Karpas-422 (cell line): ENCODE data around the gene TLN1. TPM values are rescaled to one million over a fixed set of nuclear protein-coding genes. Genes with fewer than 3 reads are reported as not detected.

Experiments used
- DNase-seq: peaks from one replicate; pipeline ENCODE4 v3.0.0-alpha.2; 2015
- H2AFZ ChIP-seq: fragments of 200-600 bp; sonication (generic); 2 replicates; pipeline ENCODE4 v1.6.1; 2014; ENCODE audit warnings: antibody characterized with exemption, low read length, mixed read lengths
- H3K27ac ChIP-seq: fragments of 200-600 bp; sonication (generic); 2 replicates; pipeline ENCODE4 v1.5.1; 2014; ENCODE audit warnings: mild to moderate bottlenecking, low read length, moderate library complexity
- H3K27me3 ChIP-seq: fragments of 200-600 bp; sonication (generic); 2 replicates; pipeline ENCODE4 v1.6.1; 2014; ENCODE audit warnings: low read length, mixed read lengths
- H3K36me3 ChIP-seq: fragments of 200-600 bp; sonication (generic); 2 replicates; pipeline ENCODE4 v1.6.1; 2014; ENCODE audit warnings: low read length, mixed read lengths; ENCODE audit not compliant: insufficient read depth
- H3K4me1 ChIP-seq: fragments of 200-600 bp; sonication (generic); 2 replicates; pipeline ENCODE4 v1.6.1; 2014; ENCODE audit warnings: mild to moderate bottlenecking, low read length, mixed read lengths
- H3K4me2 ChIP-seq: fragments of 200-600 bp; sonication (generic); 2 replicates; pipeline ENCODE4 v1.6.1; 2014; ENCODE audit warnings: low read length, low read depth, mild to moderate bottlenecking; ENCODE audit not compliant: poor library complexity, severe bottlenecking
- H3K4me3 ChIP-seq: fragments of 200-600 bp; sonication (generic); 2 replicates; pipeline ENCODE4 v1.5.1; 2014; ENCODE audit warnings: mild to moderate bottlenecking, antibody characterized with exemption, low read length, mixed read lengths
- H3K79me2 ChIP-seq: fragments of 200-600 bp; sonication (generic); 2 replicates; pipeline ENCODE4 v1.6.1; 2014; ENCODE audit warnings: mild to moderate bottlenecking, low read length, mixed read lengths
- H3K9ac ChIP-seq: fragments of 200-600 bp; sonication (generic); 2 replicates; pipeline ENCODE4 v1.6.0; 2014; ENCODE audit warnings: low read length
- H3K9me2 ChIP-seq: fragments of 200-600 bp; sonication (generic), shearing (Covaris generic); replicated peaks from 2 replicates; pipeline ENCODE4 v1.6.0; 2014; ENCODE audit warnings: mild to moderate bottlenecking, low read length, moderate library complexity; ENCODE audit not compliant: insufficient read depth
- H3K9me3 ChIP-seq: fragments of 300-700, 200-600 bp; sonication (generic); 2 replicates; pipeline ENCODE4 v1.6.1; 2014; ENCODE audit warnings: low read length, mixed read lengths
- H4K20me1 ChIP-seq: fragments of 200-600 bp; sonication (generic); 2 replicates; pipeline ENCODE4 v1.6.1; 2014; ENCODE audit warnings: mild to moderate bottlenecking, antibody characterized with exemption, low read length, low read depth; ENCODE audit not compliant: insufficient read depth
- total RNA-seq: library from RNA; depleted of rRNA; stranded (reverse); fragments of >200 nt; shearing (Covaris generic); gene quantifications from 2 replicates; pipeline ENCODE4 v1.2.3, GENCODE V29; 2014; ENCODE audit warnings: low replicate concordance

TLN1 gene
- total RNA-seq, 1 experiment from 2014 or later, result 54.2 TPM

GRCh38 chr9:35758475-35759050, 26.6 kb upstream of the TLN1 start:
- Histone ChIP-seq H3K79me2 (peaks cover 76% of the 10 kb centered on the region), H3K4me1 (peaks cover 28% of the 10 kb centered on the region), H3K9ac (peak overlapping the region; percentile 92), H3K9me3 (no peaks in the 10 kb centered on the region), H4K20me1 (no peaks in the 10 kb centered on the region), H3K9me2 (no peaks in the 10 kb centered on the region), H3K4me2 (peak overlapping the region; percentile 78), H2AFZ (no peak overlapping the region), H3K27me3 (no peaks in the 10 kb centered on the region), H3K36me3 (peaks cover 7% of the 10 kb centered on the region; the same call in 1 of the 2 replicates), H3K4me3 (peak overlapping the region; percentile 87), H3K27ac (peak overlapping the region; percentile 92)
- no peak for DNase-seq

- H3K79me2 ChIP-seq, result peaks cover 70% of the 10 kb centered on the region
- H3K36me3 ChIP-seq, result peaks cover 7% of the 10 kb centered on the region; the same call in 1 of the 2 replicates
- no peaks in the 10 kb centered on the region for H3K9me3 ChIP-seq
- H3K4me1 ChIP-seq, result peaks cover 28% of the 10 kb centered on the region
- no peak for DNase-seq
- H3K4me3 ChIP-seq, result peak overlapping the region; percentile 87
- no peaks in the 10 kb centered on the region for H3K27me3 ChIP-seq
- no peak overlapping the region for H2AFZ ChIP-seq
- H3K27ac ChIP-seq, result peak overlapping the region; percentile 92
- peak overlapping the region; percentile 92 for H3K9ac ChIP-seq
- H4K20me1 ChIP-seq, result no peaks in the 10 kb centered on the region
- H3K9me2 ChIP-seq, result no peaks in the 10 kb centered on the region
- peak overlapping the region; percentile 78 for H3K4me2 ChIP-seq
Measured at GRCh38 chr9:35757892-35758275, 25.9 kb upstream of the TLN1 start.

- Histone ChIP-seq H3K4me1 (peaks cover 28% of the 10 kb centered on the region), H3K79me2 (peaks cover 64% of the 10 kb centered on the region), H3K27ac (peak overlapping the region; percentile 92), H3K27me3 (no peaks in the 10 kb centered on the region), H3K9me3 (no peaks in the 10 kb centered on the region), H2AFZ (0 out of 2 replicates have a peak overlapping the region, but pooled peaks have one; percentile 32), H3K4me2 (peak overlapping the region; percentile 78), H3K9me2 (no peaks in the 10 kb centered on the region), H3K36me3 (peaks cover 7% of the 10 kb centered on the region; the same call in 1 of the 2 replicates), H3K4me3 (peak overlapping the region; percentile 87), H3K9ac (peak overlapping the region; percentile 92), H4K20me1 (no peaks in the 10 kb centered on the region)
- DNase-seq, result peak; percentile 80
Measured at GRCh38 chr9:35757226-35757891, 25.4 kb upstream of the TLN1 start.

GRCh38 chr9:35756275-35757225, 24.6 kb upstream of the TLN1 start:
- Histone ChIP-seq H3K36me3 (peaks cover 7% of the 10 kb centered on the region; the same call in 1 of the 2 replicates), H3K79me2 (peaks cover 56% of the 10 kb centered on the region), H3K4me1 (peaks cover 28% of the 10 kb centered on the region), H4K20me1 (no peaks in the 10 kb centered on the region), H3K4me2 (peak overlapping the region; percentile 78), H3K9ac (peak overlapping the region; percentile 92), H3K27me3 (no peaks in the 10 kb centered on the region), H2AFZ (peak overlapping the region; percentile 32; the same call in 1 of the 2 replicates), H3K9me2 (no peaks in the 10 kb centered on the region), H3K4me3 (peak overlapping the region; percentile 87), H3K9me3 (no peaks in the 10 kb centered on the region), H3K27ac (peak overlapping the region; percentile 92)
- peak; percentile 94 for DNase-seq

GRCh38 chr9:35755071-35755470, 23.1 kb upstream of the TLN1 start:
- peaks cover 34% of the 10 kb centered on the region for H3K4me1 ChIP-seq
- no peak overlapping the region for H3K4me3 ChIP-seq
- no peak overlapping the region for H2AFZ ChIP-seq
- H3K27me3 ChIP-seq, result no peaks in the 10 kb centered on the region
- no peak overlapping the region for H3K4me2 ChIP-seq
- no peaks in the 10 kb centered on the region for H3K36me3 ChIP-seq
- no peak for DNase-seq
- H3K79me2 ChIP-seq, result peaks cover 49% of the 10 kb centered on the region
- no peak overlapping the region for H3K9ac ChIP-seq
- no peaks in the 10 kb centered on the region for H4K20me1 ChIP-seq
- H3K27ac ChIP-seq, result no peak overlapping the region
- H3K9me3 ChIP-seq, result no peaks in the 10 kb centered on the region
- no peaks in the 10 kb centered on the region for H3K9me2 ChIP-seq

- no peaks in the 10 kb centered on the region for H3K27me3 ChIP-seq
- no peak within 1 kb of the TSS for H3K4me2 ChIP-seq
- peaks cover 39% of the 10 kb centered on the region for H3K4me1 ChIP-seq
- H3K79me2 ChIP-seq, result peaks cover 49% of the 10 kb centered on the region
- no peak within 1 kb of the TSS for H3K9ac ChIP-seq
- no peak for DNase-seq
- no peaks in the 10 kb centered on the region for H3K9me3 ChIP-seq
- H4K20me1 ChIP-seq, result no peaks in the 10 kb centered on the region
- H3K4me3 ChIP-seq, result no peak within 1 kb of the TSS
- H3K27ac ChIP-seq, result no peak within 1 kb of the TSS
- H2AFZ ChIP-seq, result no peak within 1 kb of the TSS
- no peaks in the 10 kb centered on the region for H3K9me2 ChIP-seq
- H3K36me3 ChIP-seq, result no peaks in the 10 kb centered on the region
Measured at GRCh38 chr9:35754264-35754663, 22.3 kb upstream of the TLN1 start, which contains the start of gene MSMP. TSS of gene MSMP (minus strand) at chr9:35754276. CDS start at chr9:35754129, 147 bp downstream.

GRCh38 chr9:35753466-35753865, 21.5 kb upstream of the TLN1 start:
- no peaks in the 10 kb centered on the region for H3K36me3 ChIP-seq
- no peak overlapping the region for H2AFZ ChIP-seq
- DNase-seq, result no peak
- no peak overlapping the region for H3K4me3 ChIP-seq
- no peaks in the 10 kb centered on the region for H3K9me3 ChIP-seq
- H4K20me1 ChIP-seq, result peaks cover 2% of the 10 kb centered on the region; the same call in 1 of the 2 replicates
- H3K4me2 ChIP-seq, result no peak overlapping the region
- no peaks in the 10 kb centered on the region for H3K27me3 ChIP-seq
- no peaks in the 10 kb centered on the region for H3K9me2 ChIP-seq
- H3K27ac ChIP-seq, result no peak overlapping the region
- H3K4me1 ChIP-seq, result peaks cover 31% of the 10 kb centered on the region
- peaks cover 44% of the 10 kb centered on the region for H3K79me2 ChIP-seq
- H3K9ac ChIP-seq, result no peak overlapping the region

GRCh38 chr9:35750256-35750531, 18.2 kb upstream of the TLN1 start:
- no peak overlapping the region for H2AFZ ChIP-seq
- peak overlapping the region; percentile 87 for H3K4me3 ChIP-seq

More at GRCh38 chr9:35750256-35750531, 18.2 kb upstream of the TLN1 start:
- Histone ChIP-seq H4K20me1 (peaks cover 31% of the 10 kb centered on the region), H3K9me3 (no peaks in the 10 kb centered on the region), H3K9me2 (no peaks in the 10 kb centered on the region), H3K4me1 (peaks cover 38% of the 10 kb centered on the region), H3K79me2 (peaks cover 51% of the 10 kb centered on the region), H3K9ac (peak overlapping the region; percentile 88), H3K27ac (peak overlapping the region; percentile 43; the same call in 1 of the 2 replicates), H3K27me3 (no peaks in the 10 kb centered on the region), H3K36me3 (peaks cover 6% of the 10 kb centered on the region; the same call in 1 of the 2 replicates), H3K4me2 (peak overlapping the region; percentile 92)
- no peak for DNase-seq
